ENCODE results near the gene TAF11. TPM values are rescaled to one million over a fixed set of nuclear protein-coding genes. Genes with fewer than 3 reads are reported as not detected.

The TAF11 gene
- total RNA-seq, 1 donor from 2014 or later, result 18.1 TPM

GRCh38 chr6:34839666-34840352 is 48.0 kb downstream of the TAF11 start:
- DNase-seq, result no peak

GRCh38 chr6:34837528-34837927 is 50.3 kb downstream of the TAF11 start:
- Histone ChIP-seq H3K4me1 (no peaks in the 10 kb centered on the region), H3K9me3 (no peaks in the 10 kb centered on the region), H3K36me3 (peaks cover 26% of the 10 kb centered on the region), H3K4me3 (no peak overlapping the region), H3K27ac (no peak overlapping the region), H3K27me3 (no peaks in the 10 kb centered on the region)
- intact Hi-C loops (cut with DNase I), result no loop called here
- ATAC-seq, result no peak
- DNase-seq, result no peak
- TF ChIP-seq CTCF (IDR thresholded peaks at IDR 0.05), result no peak

More at GRCh38 chr6:34839666-34840352, 48.0 kb downstream of the TAF11 start:
- Histone ChIP-seq H3K4me3 (no peak overlapping the region), H3K27me3 (no peaks in the 10 kb centered on the region), H3K4me1 (no peaks in the 10 kb centered on the region), H3K36me3 (peaks cover 18% of the 10 kb centered on the region), H3K27ac (no peak overlapping the region), H3K9me3 (no peaks in the 10 kb centered on the region)
- no peak for TF ChIP-seq CTCF (IDR thresholded peaks at IDR 0.05)
- no peak for ATAC-seq
- intact Hi-C loops (cut with DNase I), result no loop called here

- H3K27me3 ChIP-seq, result no peaks in the 10 kb centered on the region
- H3K4me1 ChIP-seq, result no peaks in the 10 kb centered on the region
- intact Hi-C loops (cut with DNase I), result no loop called here
- TF ChIP-seq CTCF (IDR thresholded peaks at IDR 0.05), result no peak
- no peak overlapping the region for H3K4me3 ChIP-seq
- peaks cover 26% of the 10 kb centered on the region for H3K36me3 ChIP-seq
- no peak overlapping the region for H3K27ac ChIP-seq
- H3K9me3 ChIP-seq, result no peaks in the 10 kb centered on the region
- no peak for DNase-seq
- ATAC-seq, result no peak
These were observed 51.4 kb downstream of the TAF11 start for GRCh38 chr6:34836451-34836850.

- no peak for DNase-seq
These were observed 51.8 kb downstream of the TAF11 start for GRCh38 chr6:34836008-34836407.

GRCh38 chr6:34834789-34835518 is 52.9 kb downstream of the TAF11 start:
- ATAC-seq, result peak; percentile 55
- no peak overlapping the region for H3K27ac ChIP-seq

More at GRCh38 chr6:34836008-34836407, 51.8 kb downstream of the TAF11 start:
- Histone ChIP-seq H3K27me3 (no peaks in the 10 kb centered on the region), H3K27ac (no peak overlapping the region), H3K9me3 (no peaks in the 10 kb centered on the region), H3K36me3 (peaks cover 26% of the 10 kb centered on the region), H3K4me3 (no peak overlapping the region), H3K4me1 (no peaks in the 10 kb centered on the region)
- peak; percentile 63 for ATAC-seq
- intact Hi-C loops (cut with DNase I), result no loop called here
- TF ChIP-seq CTCF (IDR thresholded peaks at IDR 0.05), result no peak

More at GRCh38 chr6:34834789-34835518, 52.9 kb downstream of the TAF11 start:
- no peak for TF ChIP-seq CTCF (IDR thresholded peaks at IDR 0.05)
- Histone ChIP-seq H3K27me3 (no peaks in the 10 kb centered on the region), H3K4me3 (no peak overlapping the region), H3K9me3 (no peaks in the 10 kb centered on the region), H3K4me1 (no peaks in the 10 kb centered on the region), H3K36me3 (peaks cover 32% of the 10 kb centered on the region)
- DNase-seq, result no peak
- intact Hi-C loops (cut with DNase I), result no loop called here
